ENCODE data around the gene MRPL50.

MRPL50 gene

GRCh38 chr9:101352892-101353463 lies 45.4 kb downstream of the MRPL50 start:
- Histone ChIP-seq H4K20me1 (ENCODE audit: insufficient read depth) (no peaks in the 10 kb centered on the region), H3K79me2 (ENCODE audit: insufficient read depth, low read depth) (no peaks in the 10 kb centered on the region), H3K27me3 (ENCODE audit: insufficient read depth, low read depth) (no peaks in the 10 kb centered on the region), H2AFZ (ENCODE audit: low read depth) (no peak overlapping the region), H3K9ac (no peak overlapping the region), H3K36me3 (ENCODE audit: insufficient read depth) (no peaks in the 10 kb centered on the region), H3K27ac (no peak overlapping the region), H3K4me2 (no peak overlapping the region), H3K4me3 (IDR thresholded peaks at IDR 0.05; ENCODE audit: insufficient read depth, low read depth, low read length) (no peak overlapping the region), H3K4me1 (ENCODE audit: low read depth, poor library complexity, severe bottlenecking) (no peaks in the 10 kb centered on the region)
- no peak for TF ChIP-seq CTCF (conservative IDR thresholded peaks at IDR 0.05; ENCODE audit: low read depth, low read length)

GRCh38 chr9:101350285-101350684 lies 48.1 kb downstream of the MRPL50 start:
- TF ChIP-seq CTCF (conservative IDR thresholded peaks at IDR 0.05; ENCODE audit: low read depth, low read length) = no peak
- Histone ChIP-seq H3K27ac (no peak overlapping the region), H3K4me3 (IDR thresholded peaks at IDR 0.05; ENCODE audit: insufficient read depth, low read depth, low read length) (no peak overlapping the region), H3K4me2 (no peak overlapping the region), H3K4me1 (ENCODE audit: low read depth, poor library complexity, severe bottlenecking) (no peaks in the 10 kb centered on the region), H2AFZ (ENCODE audit: low read depth) (no peak overlapping the region), H3K36me3 (ENCODE audit: insufficient read depth) (no peaks in the 10 kb centered on the region), H4K20me1 (ENCODE audit: insufficient read depth) (no peaks in the 10 kb centered on the region), H3K27me3 (ENCODE audit: insufficient read depth, low read depth) (no peaks in the 10 kb centered on the region), H3K9ac (no peak overlapping the region), H3K79me2 (ENCODE audit: insufficient read depth, low read depth) (no peaks in the 10 kb centered on the region)

GRCh38 chr9:101342595-101342994 lies 55.8 kb downstream of the MRPL50 start:
- no peak for TF ChIP-seq CTCF (conservative IDR thresholded peaks at IDR 0.05; ENCODE audit: low read depth, low read length)
- Histone ChIP-seq H3K9ac (no peak overlapping the region), H3K4me3 (IDR thresholded peaks at IDR 0.05; ENCODE audit: insufficient read depth, low read depth, low read length) (no peak overlapping the region), H3K4me2 (no peak overlapping the region), H3K4me1 (ENCODE audit: low read depth, poor library complexity, severe bottlenecking) (no peaks in the 10 kb centered on the region), H3K27ac (no peak overlapping the region), H2AFZ (ENCODE audit: low read depth) (no peak overlapping the region), H3K79me2 (ENCODE audit: insufficient read depth, low read depth) (no peaks in the 10 kb centered on the region), H4K20me1 (ENCODE audit: insufficient read depth) (no peaks in the 10 kb centered on the region), H3K36me3 (ENCODE audit: insufficient read depth) (no peaks in the 10 kb centered on the region), H3K27me3 (ENCODE audit: insufficient read depth, low read depth) (no peaks in the 10 kb centered on the region)

- Histone ChIP-seq H4K20me1 (ENCODE audit: insufficient read depth) (no peaks in the 10 kb centered on the region), H2AFZ (ENCODE audit: low read depth) (no peak overlapping the region), H3K27me3 (ENCODE audit: insufficient read depth, low read depth) (no peaks in the 10 kb centered on the region), H3K4me3 (IDR thresholded peaks at IDR 0.05; ENCODE audit: insufficient read depth, low read depth, low read length) (no peak overlapping the region), H3K4me2 (no peak overlapping the region), H3K79me2 (ENCODE audit: insufficient read depth, low read depth) (no peaks in the 10 kb centered on the region), H3K4me1 (ENCODE audit: low read depth, poor library complexity, severe bottlenecking) (no peaks in the 10 kb centered on the region), H3K9ac (no peak overlapping the region), H3K27ac (no peak overlapping the region), H3K36me3 (ENCODE audit: insufficient read depth) (no peaks in the 10 kb centered on the region)
- TF ChIP-seq CTCF (conservative IDR thresholded peaks at IDR 0.05; ENCODE audit: low read depth, low read length) = no peak
These were observed 56.5 kb downstream of the MRPL50 start for GRCh38 chr9:101341958-101342357.

All from KMS-11 (cell line).